A375 (cell line): Measurements from ENCODE around the gene LGALS9B. TPM values are rescaled to one million over a fixed set of nuclear protein-coding genes. Genes with fewer than 3 reads are reported as not detected.

Source experiments
- small RNA-seq: library from RNA; depleted of rRNA; stranded (forward); fragments of <200 nt; gene quantifications from one replicate; pipeline ENCODE3, GENCODE V24; 2014
- total RNA-seq: library from RNA; depleted of rRNA; stranded (reverse); fragments of >200 nt; shearing (Covaris generic); gene quantifications from 2 replicates; pipeline ENCODE4 v1.2.3, GENCODE V29; 2014; rRNA removed

LGALS9B gene
- total RNA-seq: not detected in 2 replicates

DNA sequence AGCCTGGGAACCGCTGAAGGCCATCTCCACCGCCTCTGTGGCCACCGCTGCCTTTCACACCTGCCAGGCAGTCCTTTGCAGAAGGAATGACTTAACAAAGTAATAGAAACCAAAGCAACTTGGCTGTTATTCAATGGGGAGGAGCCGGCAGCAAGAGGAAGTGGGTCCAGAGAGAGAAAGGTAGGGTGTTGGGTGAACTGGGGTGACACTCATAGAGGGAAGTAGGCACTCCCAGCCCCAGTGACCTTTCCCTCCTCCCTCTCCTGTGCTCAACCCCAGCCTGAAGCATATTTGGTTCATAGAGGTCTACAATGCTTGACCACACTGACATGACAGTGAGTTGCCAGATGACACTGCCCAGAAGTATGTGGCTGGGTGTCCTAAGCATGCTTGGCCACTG lies at the start of gene LGALS9B:
Gene LGALS9B (minus strand): TSS at position 93 of the 400 bp plus-strand sequence. CDS start 69 bp downstream, at position 24.

Small RNA genes lying within 50 kb of the gene (small RNA-seq; reads per million reads assigned to genes)
- not detected for gene YWHAEP3

Other genes with a start within 250 kb of the LGALS9B start
- gene CDRT15L2, start 112.2 kb upstream of the LGALS9B start, total RNA-seq: not detected in 2 replicates